Progenitor cell of endocrine pancreas (in vitro differentiated cells): ENCODE data around the gene SYNPO2L. TPM values are rescaled to one million over a fixed set of nuclear protein-coding genes. Genes with fewer than 3 reads are reported as not detected.

Experiments used
- DNase-seq: peaks from one replicate; pipeline ENCODE4 v3.0.0; 2021; ENCODE audit warnings: low spot score; ENCODE audit not compliant: unreplicated experiment
- H3K27ac Mint-ChIP-seq: 2 replicates; pipeline ENCODE4 v1.8.0; 2021; ENCODE audit warnings: mild to moderate bottlenecking, moderate library complexity, mixed read lengths
- H3K27me3 Mint-ChIP-seq: 2 replicates; pipeline ENCODE4 v1.8.0; 2021; ENCODE audit warnings: mixed read lengths
- H3K36me3 Mint-ChIP-seq: 2 replicates; pipeline ENCODE4 v1.8.0; 2022; ENCODE audit warnings: mixed read lengths; ENCODE audit not compliant: insufficient read depth
- H3K4me1 Mint-ChIP-seq: 2 replicates; pipeline ENCODE4 v1.8.0; 2021; ENCODE audit warnings: low read depth, mixed read lengths
- H3K4me3 Mint-ChIP-seq: 2 replicates; pipeline ENCODE4 v1.8.0; 2021; ENCODE audit warnings: low read depth, mild to moderate bottlenecking, moderate library complexity, mixed read lengths
- H3K9me3 Mint-ChIP-seq: 2 replicates; pipeline ENCODE4 v1.8.0; 2021; ENCODE audit warnings: low read depth, mixed read lengths
- total RNA-seq: library from RNA; stranded (reverse); gene quantifications from 2 replicates; pipeline ENCODE4 v1.2.1, GENCODE V29; 2021
- TF ChIP-seq, protein P1 (sequence below): fragments of 200-600 bp; sonication (generic); IDR thresholded peaks from one replicate; pipeline ENCODE4 v1.5.0; 2021; ENCODE audit warnings: antibody characterized with exemption, mild to moderate bottlenecking; ENCODE audit not compliant: unreplicated experiment

SYNPO2L gene
- total RNA-seq, 1 donor from 2014 or later = 0.07 TPM

DNA sequence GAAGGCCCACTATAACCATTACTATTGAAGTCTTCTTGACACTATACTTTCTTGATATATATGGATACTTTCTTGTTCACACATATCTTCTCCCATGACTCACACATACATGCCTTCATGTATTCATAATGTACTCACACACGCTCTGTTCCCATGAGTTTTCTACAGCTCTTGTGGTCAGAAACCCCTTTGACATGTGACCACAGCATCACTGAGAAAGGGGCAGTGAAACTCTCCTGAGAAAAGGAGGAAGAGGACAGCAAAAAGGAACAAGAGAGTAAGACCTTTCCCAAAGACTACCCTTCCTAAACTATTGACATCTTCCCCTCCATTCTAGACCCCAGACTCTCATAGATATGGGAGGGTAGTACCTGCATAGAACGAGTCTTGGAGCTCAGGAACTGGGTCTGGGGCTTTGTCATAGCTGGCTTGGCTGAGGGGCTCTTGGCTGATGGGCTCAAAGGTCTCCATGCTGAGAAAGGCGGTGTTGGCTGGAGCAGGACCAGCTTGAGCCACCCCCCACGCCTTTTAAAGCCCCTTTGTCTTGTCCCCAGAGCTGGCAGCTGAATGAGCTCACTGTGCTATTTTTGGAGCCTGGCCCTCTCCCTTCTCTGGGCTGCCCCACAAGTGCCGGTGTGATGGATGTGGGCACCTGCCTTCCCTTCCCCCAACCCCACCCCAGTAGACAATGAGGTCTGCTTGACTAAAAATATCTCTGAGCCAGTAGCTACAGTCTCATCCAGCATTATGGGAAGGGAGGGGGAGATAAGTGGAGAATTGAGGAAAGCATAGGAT, 5.1 kb downstream of the SYNPO2L start:
- H3K4me1 Mint-ChIP-seq = peaks cover 6% of the 10 kb centered on the region
- H3K27me3 Mint-ChIP-seq = no peaks in the 10 kb centered on the region
- DNase-seq = no peak
- TF ChIP-seq, protein P1, sequence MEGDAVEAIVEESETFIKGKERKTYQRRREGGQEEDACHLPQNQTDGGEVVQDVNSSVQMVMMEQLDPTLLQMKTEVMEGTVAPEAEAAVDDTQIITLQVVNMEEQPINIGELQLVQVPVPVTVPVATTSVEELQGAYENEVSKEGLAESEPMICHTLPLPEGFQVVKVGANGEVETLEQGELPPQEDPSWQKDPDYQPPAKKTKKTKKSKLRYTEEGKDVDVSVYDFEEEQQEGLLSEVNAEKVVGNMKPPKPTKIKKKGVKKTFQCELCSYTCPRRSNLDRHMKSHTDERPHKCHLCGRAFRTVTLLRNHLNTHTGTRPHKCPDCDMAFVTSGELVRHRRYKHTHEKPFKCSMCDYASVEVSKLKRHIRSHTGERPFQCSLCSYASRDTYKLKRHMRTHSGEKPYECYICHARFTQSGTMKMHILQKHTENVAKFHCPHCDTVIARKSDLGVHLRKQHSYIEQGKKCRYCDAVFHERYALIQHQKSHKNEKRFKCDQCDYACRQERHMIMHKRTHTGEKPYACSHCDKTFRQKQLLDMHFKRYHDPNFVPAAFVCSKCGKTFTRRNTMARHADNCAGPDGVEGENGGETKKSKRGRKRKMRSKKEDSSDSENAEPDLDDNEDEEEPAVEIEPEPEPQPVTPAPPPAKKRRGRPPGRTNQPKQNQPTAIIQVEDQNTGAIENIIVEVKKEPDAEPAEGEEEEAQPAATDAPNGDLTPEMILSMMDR = no peak
- H3K9me3 Mint-ChIP-seq = no peaks in the 10 kb centered on the region
- no peak overlapping the region for H3K27ac Mint-ChIP-seq
- H3K4me3 Mint-ChIP-seq = no peak overlapping the region
- H3K36me3 Mint-ChIP-seq = no peaks in the 10 kb centered on the region

DNA sequence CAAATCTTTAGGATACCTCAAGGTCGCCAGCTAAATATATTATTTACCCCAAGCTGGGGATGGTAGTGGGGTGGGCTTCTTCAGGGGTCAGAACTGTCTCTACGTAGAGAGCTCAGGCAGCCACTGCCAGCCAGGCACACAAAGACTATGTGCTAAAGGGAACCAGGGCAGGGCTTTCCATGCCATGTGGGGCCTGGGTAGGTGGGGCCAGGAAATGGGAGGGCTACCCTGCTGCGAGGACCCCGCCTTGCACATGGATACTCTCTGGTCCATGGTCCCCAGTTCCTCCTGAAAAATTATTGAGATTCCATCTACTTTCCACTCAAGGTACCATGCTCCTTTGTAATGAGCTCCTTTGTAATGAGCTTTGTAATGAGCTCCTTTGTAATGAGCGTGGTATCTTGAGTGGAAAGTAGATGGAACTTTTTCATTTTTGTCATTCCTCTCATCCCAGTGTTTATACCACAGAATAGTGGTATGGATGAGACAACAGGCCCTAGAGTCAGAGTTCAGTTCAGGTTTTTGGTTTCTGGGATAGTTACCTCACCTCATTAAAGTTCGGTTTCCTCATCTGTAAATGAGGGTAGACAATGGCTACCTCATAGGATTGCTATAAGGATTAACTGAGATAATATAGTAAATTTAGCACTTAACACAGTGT, 5.8 kb downstream of the SYNPO2L start:
- no peak overlapping the region for H3K4me3 Mint-ChIP-seq
- peaks cover 6% of the 10 kb centered on the region for H3K27me3 Mint-ChIP-seq
- DNase-seq = no peak
- H3K27ac Mint-ChIP-seq = no peak overlapping the region
- no peaks in the 10 kb centered on the region for H3K9me3 Mint-ChIP-seq
- H3K4me1 Mint-ChIP-seq = peaks cover 6% of the 10 kb centered on the region
- H3K36me3 Mint-ChIP-seq = no peaks in the 10 kb centered on the region
- TF ChIP-seq, protein P1 = no peak

DNA sequence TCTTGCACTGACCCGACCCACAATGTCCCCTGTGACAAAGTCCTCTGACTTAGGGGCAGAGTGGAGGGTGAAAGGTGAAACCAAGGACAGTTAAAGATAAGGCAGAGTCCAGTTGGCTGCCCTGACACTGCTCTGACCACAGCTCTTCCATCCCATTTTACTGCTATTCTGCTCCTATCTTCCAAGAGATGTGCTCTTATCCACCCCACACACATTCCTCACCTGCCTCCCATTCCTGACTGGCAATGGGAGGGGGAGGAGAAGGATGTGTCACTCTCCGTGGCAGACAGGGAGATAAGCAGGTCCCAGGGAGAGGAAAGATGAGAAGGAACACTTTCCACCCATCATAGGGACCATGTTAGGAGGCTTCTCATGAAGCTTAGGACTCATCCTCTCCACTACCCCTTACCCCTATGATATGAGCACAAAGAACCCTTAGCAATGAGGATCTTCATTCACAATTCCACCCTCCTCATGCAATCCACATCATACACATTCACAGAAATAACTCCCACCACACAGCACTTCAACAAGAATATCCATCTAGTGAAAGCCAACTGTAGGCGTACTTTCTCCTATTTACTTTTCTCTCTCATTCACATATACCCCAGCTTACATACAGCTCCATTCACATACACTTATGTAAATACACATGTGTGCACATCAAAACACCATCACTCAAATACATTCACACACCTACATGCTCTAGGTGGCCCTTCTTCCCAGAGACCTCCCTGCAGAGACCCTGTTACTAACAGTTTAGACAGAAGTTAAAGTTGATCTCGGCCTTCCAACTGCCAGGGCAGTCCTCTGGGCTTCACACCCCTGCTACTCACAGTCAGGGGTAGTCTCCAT, 6.6 kb downstream of the SYNPO2L start:
- no peaks in the 10 kb centered on the region for H3K9me3 Mint-ChIP-seq
- TF ChIP-seq, protein P1 = no peak
- DNase-seq = no peak
- peak overlapping the region; percentile 17 for H3K27ac Mint-ChIP-seq
- H3K4me1 Mint-ChIP-seq = peaks cover 7% of the 10 kb centered on the region
- H3K27me3 Mint-ChIP-seq = peaks cover 10% of the 10 kb centered on the region
- no peaks in the 10 kb centered on the region for H3K36me3 Mint-ChIP-seq
- peak overlapping the region; percentile 37 for H3K4me3 Mint-ChIP-seq

DNA sequence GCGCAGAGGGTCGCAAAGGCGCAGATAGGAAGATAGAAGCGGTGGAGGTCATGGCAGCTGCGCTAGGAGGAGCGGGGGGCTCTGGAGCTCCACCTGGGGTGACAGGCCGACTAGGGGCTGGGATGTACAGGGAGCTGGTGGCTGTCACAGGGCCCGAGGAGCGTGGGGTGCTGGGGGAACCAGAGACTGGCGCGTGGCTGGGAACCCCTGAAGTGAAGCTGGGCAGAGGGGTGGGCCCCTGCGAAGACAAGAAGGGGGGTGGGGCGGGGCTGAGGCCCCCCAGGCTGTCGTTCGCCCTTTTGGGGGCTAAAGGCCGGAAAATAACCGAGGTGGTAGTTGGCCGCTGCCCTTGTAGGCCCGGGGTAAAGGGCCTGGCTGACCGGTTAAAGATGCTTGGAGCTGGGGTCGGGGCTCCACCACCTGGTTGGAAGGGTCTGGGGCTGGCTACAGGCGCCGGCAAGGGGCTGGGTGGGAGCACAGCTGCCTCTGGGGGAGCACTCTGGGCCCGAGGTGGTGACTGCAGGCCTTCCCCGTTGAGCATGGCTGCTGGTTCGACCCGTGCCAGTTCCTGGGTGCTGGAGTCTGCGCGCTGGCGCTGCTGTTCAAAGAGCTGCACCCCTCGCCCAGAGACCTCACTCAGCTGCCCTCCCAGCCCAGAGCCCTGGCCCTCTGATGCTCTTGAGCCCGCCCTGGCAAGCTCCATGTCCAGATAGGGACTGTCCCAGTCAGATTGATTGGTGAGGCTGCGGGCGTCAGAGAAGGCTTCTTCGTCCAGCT, 7.8 kb downstream of the SYNPO2L start:
- no peak for DNase-seq
- no peak overlapping the region for H3K27ac Mint-ChIP-seq
- H3K36me3 Mint-ChIP-seq = no peaks in the 10 kb centered on the region
- TF ChIP-seq, protein P1 = no peak
- H3K4me1 Mint-ChIP-seq = peaks cover 9% of the 10 kb centered on the region
- H3K27me3 Mint-ChIP-seq = peaks cover 10% of the 10 kb centered on the region
- no peaks in the 10 kb centered on the region for H3K9me3 Mint-ChIP-seq
- H3K4me3 Mint-ChIP-seq = peak overlapping the region; percentile 72
